Breast epithelium (tissue), 4 donors: ENCODE measurements around the gene KRT3. TPM values are rescaled to one million over a fixed set of nuclear protein-coding genes. Genes with fewer than 3 reads are reported as not detected.
"Not testable (repeated sequence)": the region's sequence is repeated elsewhere in the genome, so short reads cannot be mapped to it uniquely, and the experiment has no call there.

ENCODE experiments used
- DNase-seq, 2 donors: peaks; one replicate each; pipeline ENCODE4 v3.0.0-alpha.2; 2019; ENCODE audit warnings: low spot score in 2 of 2
- H3K27ac ChIP-seq, 2 donors: fragments of 200-600 bp; sonication (generic) in 1 of 2; one replicate each; pipeline ENCODE4 v1.5.1; 2016 to 2019; ENCODE audit warnings: mild to moderate bottlenecking in 1 of 2
- H3K27me3 ChIP-seq, 2 donors: fragments of 200-600 bp; sonication (generic) in 1 of 2; one replicate each; pipeline versions ENCODE4 v1.5.1 to v1.6.0; 2017 to 2019; ENCODE audit warnings: control low read depth in 1 of 2, mild to moderate bottlenecking in 1 of 2
- H3K36me3 ChIP-seq: fragments of 200-600 bp; one replicate; pipeline ENCODE4 v1.5.1; 2019
- H3K4me1 ChIP-seq, 2 donors: fragments of 200-600 bp; sonication (generic); one replicate each; pipeline ENCODE4 v1.5.1; 2016 to 2019; ENCODE audit warnings: control low read depth in 1 of 2
- H3K4me3 ChIP-seq, 3 donors: fragments of 200-600 bp; sonication (generic); 1 replicate in 2 of 3; 2 replicates in 1 of 3; pipeline ENCODE4 v1.5.1; 2016 to 2019; ENCODE audit warnings: mild to moderate bottlenecking in 3 of 3, moderate library complexity in 2 of 3
- H3K9me3 ChIP-seq, 2 donors: fragments of 200-600 bp; sonication (generic) in 1 of 2; one replicate each; pipeline ENCODE4 v1.5.1; 2016 to 2019; ENCODE audit warnings: control low read depth in 1 of 2
- POLR2A ChIP-seq: fragments of 450-650 bp; IDR thresholded peaks from one replicate; pipeline ENCODE4 v1.6.1; 2016; ENCODE audit warnings: antibody characterized with exemption, mild to moderate bottlenecking, moderate library complexity
- POLR2AphosphoS5 ChIP-seq, 3 donors: sonication (generic); formaldehyde crosslinking; IDR thresholded peaks; one replicate each; pipeline ENCODE4 v1.6.1; 2017; ENCODE audit warnings: antibody characterized with exemption in 3 of 3
- intact Hi-C: fragments of 100-400 bp; cut with DNase I; formaldehyde crosslinking; loops from one replicate; pipeline ENCODE4 v1.15.1; 2023; ENCODE audit warnings: low total_unique reads
- total RNA-seq, 3 donors: library from RNA; depleted of rRNA; stranded (reverse); fragments of >200 nt; gene quantifications; one replicate each; pipeline ENCODE4 v1.1.0, GENCODE V29; 2016
- TF ChIP-seq, protein P1 (sequence below), 3 donors: fragments of 450-650 bp; IDR thresholded peaks; one replicate each; pipeline ENCODE4 v1.5.1; 2016 to 2017; ENCODE audit warnings: antibody characterized with exemption in 3 of 3, mild to moderate bottlenecking in 3 of 3, moderate library complexity in 3 of 3

Gene KRT3
- total RNA-seq, 3 donors from 2014 or later, result not detected

DNA sequence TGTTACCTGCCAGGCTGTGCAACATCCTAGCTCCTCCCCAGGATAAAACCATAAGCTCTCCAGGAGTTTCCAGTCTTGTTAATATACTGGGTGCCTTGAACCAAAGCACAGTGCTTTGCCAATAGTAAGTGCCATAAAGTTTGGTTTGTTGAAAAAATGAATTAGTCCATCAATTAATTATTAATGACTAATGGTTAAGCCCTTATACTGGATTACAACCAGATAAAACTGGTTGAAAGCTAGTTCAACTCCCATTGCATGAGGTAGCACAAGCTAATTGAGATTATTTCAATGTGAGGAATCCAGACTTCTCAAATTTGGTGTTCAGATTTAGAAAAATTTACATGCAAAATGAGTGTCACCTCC, 1.6 kb upstream of the KRT3 start:
- Histone ChIP-seq H3K27ac (no peak overlapping the region), H3K4me3 (no peak overlapping the region), H3K9me3 (no peaks in the 10 kb centered on the region), H3K36me3 (no peaks in the 10 kb centered on the region), H3K27me3 (no peaks in the 10 kb centered on the region), H3K4me1 (no peaks in the 10 kb centered on the region)
- intact Hi-C loops, result loop anchor here (10.0 kb wide), 1 partner anchor 47 kb away; the partner anchor contains the start of gene KRT78
- TF ChIP-seq POLR2A, result no peak
- TF ChIP-seq, protein P1, sequence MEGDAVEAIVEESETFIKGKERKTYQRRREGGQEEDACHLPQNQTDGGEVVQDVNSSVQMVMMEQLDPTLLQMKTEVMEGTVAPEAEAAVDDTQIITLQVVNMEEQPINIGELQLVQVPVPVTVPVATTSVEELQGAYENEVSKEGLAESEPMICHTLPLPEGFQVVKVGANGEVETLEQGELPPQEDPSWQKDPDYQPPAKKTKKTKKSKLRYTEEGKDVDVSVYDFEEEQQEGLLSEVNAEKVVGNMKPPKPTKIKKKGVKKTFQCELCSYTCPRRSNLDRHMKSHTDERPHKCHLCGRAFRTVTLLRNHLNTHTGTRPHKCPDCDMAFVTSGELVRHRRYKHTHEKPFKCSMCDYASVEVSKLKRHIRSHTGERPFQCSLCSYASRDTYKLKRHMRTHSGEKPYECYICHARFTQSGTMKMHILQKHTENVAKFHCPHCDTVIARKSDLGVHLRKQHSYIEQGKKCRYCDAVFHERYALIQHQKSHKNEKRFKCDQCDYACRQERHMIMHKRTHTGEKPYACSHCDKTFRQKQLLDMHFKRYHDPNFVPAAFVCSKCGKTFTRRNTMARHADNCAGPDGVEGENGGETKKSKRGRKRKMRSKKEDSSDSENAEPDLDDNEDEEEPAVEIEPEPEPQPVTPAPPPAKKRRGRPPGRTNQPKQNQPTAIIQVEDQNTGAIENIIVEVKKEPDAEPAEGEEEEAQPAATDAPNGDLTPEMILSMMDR (IDR thresholded peaks at IDR 0.05), result no peak
- TF ChIP-seq POLR2AphosphoS5 (IDR thresholded peaks at IDR 0.05), result no peak
- no peak for DNase-seq

DNA sequence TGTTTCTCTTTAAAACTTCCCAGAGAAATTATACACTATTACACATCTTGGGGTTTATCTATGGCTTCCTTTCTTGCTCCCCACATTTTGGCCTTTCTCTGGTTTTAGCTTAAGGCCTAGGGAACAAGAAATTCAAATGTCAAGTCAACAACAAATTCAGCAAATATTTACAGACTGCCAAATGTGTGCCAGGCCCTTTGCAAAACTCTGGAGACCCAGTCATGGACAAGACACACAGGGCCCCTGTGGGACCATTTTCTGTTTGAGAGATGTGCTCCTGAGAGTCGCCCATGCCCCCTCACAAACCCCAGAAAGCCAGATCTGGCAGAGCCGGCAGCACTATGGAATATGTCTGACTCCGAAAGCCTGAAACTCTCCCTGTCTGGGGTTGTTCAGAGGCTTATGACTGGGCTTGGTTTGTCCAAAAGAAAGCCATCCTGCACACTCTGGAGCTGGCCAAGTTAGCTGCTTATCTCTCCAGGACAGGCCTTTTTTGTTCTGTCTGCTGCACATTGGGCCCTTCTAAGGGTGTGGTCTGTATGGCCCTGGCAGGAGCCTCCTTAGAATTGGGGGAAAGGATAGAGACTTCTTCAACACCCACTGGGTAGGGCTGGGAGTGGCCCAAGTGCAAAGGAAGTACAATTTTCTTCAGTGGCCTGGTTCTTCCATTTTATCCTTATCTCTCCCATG, 1.1 kb upstream of the KRT3 start:
- Histone ChIP-seq H3K36me3 (no peaks in the 10 kb centered on the region), H3K4me1 (no peaks in the 10 kb centered on the region), H3K27me3 (no peaks in the 10 kb centered on the region), H3K4me3 (no peak overlapping the region), H3K27ac (no peak overlapping the region), H3K9me3 (no peaks in the 10 kb centered on the region)
- DNase-seq, result no peak
- intact Hi-C loops, result loop anchor here (10.0 kb wide), 1 partner anchor 48 kb away; the partner anchor contains the start of gene KRT78
- TF ChIP-seq, protein P1 (IDR thresholded peaks at IDR 0.05), result no peak
- TF ChIP-seq POLR2A (no peak), POLR2AphosphoS5 (IDR thresholded peaks at IDR 0.05) (no peak)

DNA sequence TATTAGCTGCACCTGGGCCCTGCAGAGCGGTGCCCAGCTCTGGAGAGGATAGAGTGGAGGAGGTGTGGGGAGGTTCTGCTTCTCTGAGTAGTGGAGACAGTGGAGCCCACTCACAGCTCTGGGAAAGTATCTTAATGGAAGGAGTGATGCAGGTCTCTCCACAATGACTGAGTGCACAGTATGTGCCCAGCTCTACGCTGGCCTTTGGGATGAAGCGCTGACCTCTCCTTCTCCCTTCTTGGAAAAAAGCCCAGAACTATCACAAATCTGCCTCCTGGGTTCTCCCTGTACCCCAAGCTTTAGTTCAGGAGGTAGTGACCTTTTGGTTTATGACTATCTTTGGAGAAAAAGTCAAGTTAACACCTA, 495 bp upstream of the KRT3 start:
- H3K27ac ChIP-seq, result no peak overlapping the region
- no peaks in the 10 kb centered on the region for H3K36me3 ChIP-seq
- H3K27me3 ChIP-seq, result no peaks in the 10 kb centered on the region
- intact Hi-C loops, result loop anchor here (10.0 kb wide), 1 partner anchor 48 kb away; the partner anchor contains the start of gene KRT78
- no peak for TF ChIP-seq POLR2AphosphoS5 (IDR thresholded peaks at IDR 0.05)
- no peak for TF ChIP-seq POLR2A
- TF ChIP-seq, protein P1 (IDR thresholded peaks at IDR 0.05), result no peak
- H3K4me3 ChIP-seq, result no peak overlapping the region
- no peaks in the 10 kb centered on the region for H3K4me1 ChIP-seq
- no peak for DNase-seq
- H3K9me3 ChIP-seq, result no peaks in the 10 kb centered on the region

DNA sequence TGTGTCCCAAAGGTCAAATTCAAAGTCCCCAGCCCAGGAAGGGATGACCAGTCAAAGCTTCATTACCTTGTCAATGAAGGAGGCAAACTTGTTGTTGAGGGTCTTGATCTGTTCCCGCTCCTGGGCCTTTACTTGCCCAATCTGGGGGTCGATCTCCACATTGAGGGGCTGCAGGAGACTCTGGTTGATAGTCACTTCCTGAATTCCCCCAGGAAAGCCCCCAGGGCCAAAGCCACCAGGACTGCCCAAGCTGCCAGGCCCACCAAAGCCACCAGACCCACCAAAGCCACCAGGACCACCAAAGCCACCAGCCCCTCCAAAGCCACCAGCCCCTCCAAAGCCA, 614 bp downstream of the KRT3 start:
- not testable (repeated sequence) for H3K4me3 ChIP-seq, H3K27me3 ChIP-seq, DNase-seq, H3K36me3 ChIP-seq, H3K9me3 ChIP-seq, H3K4me1 ChIP-seq, H3K27ac ChIP-seq
- intact Hi-C loops, result loop anchor here (10.0 kb wide), 1 partner anchor 49 kb away; the partner anchor contains the start of gene KRT78

DNA sequence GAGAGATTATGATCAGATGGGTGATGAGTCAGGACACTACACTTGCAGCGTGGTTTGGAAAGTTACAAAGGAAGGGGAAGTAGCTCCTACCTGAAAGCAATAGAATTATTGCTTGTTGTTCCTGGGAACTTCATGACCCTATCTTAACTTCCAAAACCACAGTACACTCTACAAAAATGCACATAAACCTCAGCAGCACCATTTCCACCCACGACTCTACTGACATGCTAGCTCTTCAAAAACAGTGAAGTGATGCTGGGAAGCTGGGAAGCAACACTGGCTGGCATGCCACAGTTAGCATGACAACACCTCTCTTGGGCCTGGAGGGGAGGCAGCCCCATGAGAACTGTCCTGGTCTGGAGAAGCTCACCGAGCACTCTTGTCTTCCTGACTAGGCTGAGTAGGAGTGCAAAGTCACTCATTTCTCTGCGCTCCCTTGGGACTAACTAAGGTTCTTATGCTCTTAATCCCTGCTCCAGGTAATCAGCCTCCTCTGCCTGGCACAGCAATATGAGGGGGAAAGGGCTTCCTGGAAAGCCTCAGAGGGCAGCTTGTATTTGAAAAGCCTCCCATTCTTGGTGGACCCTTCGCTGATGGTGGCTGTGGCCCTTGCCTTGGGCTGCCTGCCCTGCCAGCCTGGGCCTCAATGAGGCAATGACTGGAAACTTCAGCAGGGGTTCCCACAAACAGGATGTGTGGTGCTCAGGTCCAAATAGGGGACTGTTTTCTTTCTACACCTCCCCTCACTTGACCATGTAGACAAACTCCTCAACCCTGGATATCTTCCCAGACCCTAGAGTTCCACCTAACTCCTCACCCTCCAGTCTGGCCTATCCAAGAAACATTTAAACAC, 1.2 kb downstream of the KRT3 start:
- intact Hi-C loops, result loop anchor here (10.0 kb wide), 1 partner anchor 50 kb away; the partner anchor contains the start of gene KRT78
- Histone ChIP-seq H3K27me3 (peaks cover 0 to 4% of the 10 kb centered on the region in 2 donors), H3K27ac (no peak overlapping the region), H3K4me1 (no peaks in the 10 kb centered on the region), H3K4me3 (no peak overlapping the region), H3K9me3 (no peaks in the 10 kb centered on the region), H3K36me3 (no peaks in the 10 kb centered on the region)
- TF ChIP-seq POLR2AphosphoS5 (IDR thresholded peaks at IDR 0.05) (no peak), POLR2A (no peak)
- TF ChIP-seq, protein P1 (IDR thresholded peaks at IDR 0.05), result no peak
- no peak for DNase-seq
